GM12878 (cell line): ENCODE results near the gene SCIMP. TPM values are rescaled to one million over a fixed set of nuclear protein-coding genes. Genes with fewer than 3 reads are reported as not detected.

Source experiments
- BMI1 ChIP-seq: fragments of 450-650 bp; IDR thresholded peaks from 2 replicates; pipeline ENCODE4 v1.6.1; 2016; ENCODE audit warnings: mild to moderate bottlenecking, moderate library complexity, borderline replicate concordance
- CBX3 ChIP-seq: fragments of 200-600 bp; sonication (generic); IDR thresholded peaks from 2 replicates; pipeline ENCODE4 v1.6.1; 2016; ENCODE audit warnings: low read depth, borderline replicate concordance
- EZH2 ChIP-seq: IDR thresholded peaks from 2 replicates; pipeline ENCODE4 v1.6.1; 2012; ENCODE audit warnings: low read depth, mild to moderate bottlenecking, control low read depth, inconsistent platforms, low read length, borderline replicate concordance; ENCODE audit not compliant: control insufficient read depth
- FOS ChIP-seq: IDR thresholded peaks from 3 replicates; pipeline ENCODE4 v1.6.1; 2011; ENCODE audit warnings: borderline replicate concordance; ENCODE audit not compliant: insufficient read length; ENCODE audit errors: extremely low read depth
- FOXK2 ChIP-seq: fragments of 450-650 bp; IDR thresholded peaks from 2 replicates; pipeline ENCODE4 v1.6.1; 2017; ENCODE audit warnings: mild to moderate bottlenecking, moderate library complexity
- KAT2A ChIP-seq: conservative IDR thresholded peaks from 2 replicates; pipeline ENCODE4 v1.6.1; 2011; ENCODE audit warnings: low read depth, low read length; ENCODE audit not compliant: control insufficient read depth
- KDM1A ChIP-seq: fragments of 200-600 bp; sonication (generic); IDR thresholded peaks from 2 replicates; pipeline ENCODE4 v1.6.1; 2016; ENCODE audit warnings: borderline replicate concordance
- MTA3 ChIP-seq: IDR thresholded peaks from 2 replicates; pipeline ENCODE4 v1.6.1; 2012; ENCODE audit warnings: low read length, inconsistent platforms, borderline replicate concordance
- MYC ChIP-seq: IDR thresholded peaks from 2 replicates; pipeline ENCODE4 v1.6.1; 2011; ENCODE audit warnings: mild to moderate bottlenecking, low read length, moderate library complexity, inconsistent platforms; ENCODE audit not compliant: insufficient read depth, insufficient replicate concordance, insufficient read length, severe bottlenecking
- NFYB ChIP-seq: IDR thresholded peaks from 2 replicates; pipeline ENCODE4 v1.6.1; 2011; ENCODE audit warnings: low read depth, mild to moderate bottlenecking, low read length, improper control_type of control experiment, moderate library complexity; ENCODE audit not compliant: insufficient read depth
- NR2C1 ChIP-seq: fragments of 450-650 bp; IDR thresholded peaks from 2 replicates; pipeline ENCODE4 v1.6.1; 2017; ENCODE audit warnings: antibody characterized with exemption, mild to moderate bottlenecking, moderate library complexity
- NR2F1 ChIP-seq: fragments of 450-650 bp; conservative IDR thresholded peaks from 2 replicates; pipeline ENCODE4 v1.6.1; 2017; ENCODE audit warnings: mild to moderate bottlenecking
- NRF1 ChIP-seq: conservative IDR thresholded peaks from 2 replicates; pipeline ENCODE4 v1.6.1; 2011; ENCODE audit warnings: mild to moderate bottlenecking, low read depth, low read length, improper control_type of control experiment
- POLR2AphosphoS2 ChIP-seq: IDR thresholded peaks from 2 replicates; pipeline ENCODE4 v1.6.1; 2011; ENCODE audit warnings: low read depth, mild to moderate bottlenecking, low read length, improper control_type of control experiment, moderate library complexity
- RB1 ChIP-seq: fragments of 450-650 bp; formaldehyde crosslinking; IDR thresholded peaks from 2 replicates; pipeline ENCODE4 v1.6.1; 2017; ENCODE audit warnings: mild to moderate bottlenecking, borderline replicate concordance
- RUNX3 ChIP-seq: IDR thresholded peaks from 2 replicates; pipeline ENCODE4 v1.6.1; 2012; ENCODE audit warnings: low read length, inconsistent platforms
- TCF12 ChIP-seq: IDR thresholded peaks from 2 replicates; pipeline ENCODE4 v1.6.1; 2011; ENCODE audit warnings: low read depth, mild to moderate bottlenecking, low read length
- USF1 ChIP-seq: IDR thresholded peaks from 2 replicates; pipeline ENCODE4 v1.6.1; 2011; ENCODE audit warnings: borderline replicate concordance, low read depth, mild to moderate bottlenecking, moderate library complexity, mixed read lengths, low read length; ENCODE audit not compliant: insufficient read depth; ENCODE audit errors: extremely low read length
- USF2 ChIP-seq: IDR thresholded peaks from 2 replicates; pipeline ENCODE4 v1.6.1; 2011; ENCODE audit warnings: low read depth, low read length, improper control_type of control experiment, borderline replicate concordance
- ZNF24 ChIP-seq: fragments of 450-650 bp; IDR thresholded peaks from 2 replicates; pipeline ENCODE4 v1.6.1; 2017; ENCODE audit warnings: antibody characterized with exemption, mild to moderate bottlenecking
- ZNF274 ChIP-seq: IDR thresholded peaks from one replicate; pipeline ENCODE4 v1.8.0; 2011; ENCODE audit not compliant: insufficient read length, insufficient read depth
- polyA plus RNA-seq, 11 experiments: library from polyadenylated mRNA; depleted of rRNA in 4 of 11; unstranded in 6 of 11; stranded (reverse) in 5 of 11; fragments of >200 nt; fragmentation: Nextera tagmentation in 4 of 11; fragmentation: Illumina TruSeq in 1 of 11; extraction: Ambion mirVana in 4 of 11; extraction: Trizol in 1 of 11; gene quantifications; 1 replicate in 1 of 11; 2 replicates in 10 of 11; pipeline versions ENCODE4 v1.2.1 to v1.2.3, GENCODE V29; 2011 to 2016; ENCODE audit warnings: inconsistent platforms in 2 of 11, missing spikeins in 2 of 11, low read depth in 1 of 11
- total RNA-seq, 4 experiments: library from RNA; depleted of rRNA in 3 of 4; stranded (reverse); fragments of >200 nt in 3 of 4; fragmentation: Illumina TruSeq in 1 of 4; extraction: Trizol in 1 of 4; gene quantifications; 2 replicates each; pipeline versions ENCODE4 v1.2.1 to v1.2.3, GENCODE V29; 2013 to 2021
- TF ChIP-seq, protein P1 (sequence below): fragments of 450-650 bp; IDR thresholded peaks from 2 replicates; pipeline ENCODE4 v1.6.1; 2016; ENCODE audit warnings: mild to moderate bottlenecking
- TF ChIP-seq, protein P2 (sequence below): fragments of 450-650 bp; IDR thresholded peaks from 2 replicates; pipeline ENCODE4 v1.6.1; 2017; ENCODE audit warnings: mild to moderate bottlenecking

Gene SCIMP
- total and polyA plus RNA-seq, 10 of the 15 experiments (the other 5 are each of a cell fraction or from before 2014, with no cell fraction given), result 56.7 to 151 (median 95.0) TPM

DNA sequence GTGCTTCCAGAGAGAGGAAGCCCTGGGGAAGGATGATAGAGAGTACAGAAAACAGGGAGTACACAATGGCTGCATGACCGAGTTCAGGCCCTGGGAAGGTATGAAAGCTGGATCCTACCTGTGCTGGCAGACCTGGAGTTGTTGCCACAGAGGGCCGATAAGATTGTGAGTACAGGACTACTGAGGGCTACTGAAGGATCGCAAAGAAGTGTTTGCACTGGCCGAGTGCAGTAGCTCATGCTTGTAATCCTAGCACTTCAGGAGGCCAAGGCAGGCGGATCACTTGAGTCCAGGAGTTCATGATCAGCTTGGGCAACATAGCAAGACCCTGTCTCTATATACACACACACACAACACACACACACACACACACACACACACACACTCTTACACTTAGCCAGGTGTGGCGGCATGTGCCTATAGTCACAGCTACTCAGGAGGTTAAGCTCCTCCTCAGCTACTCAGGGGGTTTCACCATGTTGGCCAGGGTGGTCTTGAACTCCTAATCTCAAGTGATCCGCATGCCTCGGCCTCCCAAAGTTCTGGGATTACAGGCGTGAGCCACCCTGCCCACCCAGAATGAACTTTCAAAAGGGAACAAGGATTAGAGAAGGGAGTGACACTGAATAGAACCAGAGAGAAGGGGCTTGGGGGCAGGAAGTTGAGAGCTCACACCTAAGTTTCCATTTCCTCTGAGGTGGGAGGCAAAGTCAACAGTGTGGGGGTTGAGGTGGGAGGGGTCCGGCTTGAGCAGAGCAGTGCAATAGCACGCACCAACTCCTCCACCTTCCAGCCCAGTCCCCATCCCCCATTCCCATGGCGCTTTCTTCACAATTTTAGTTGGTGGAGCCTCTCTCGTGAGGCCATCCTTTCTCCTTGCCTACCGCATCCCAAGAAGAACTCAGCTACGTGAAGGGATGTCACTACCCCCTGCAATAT lies 7.5 kb downstream of the SCIMP start (continued):
- TF ChIP-seq EZH2 (no peak), FOXK2 (no peak), KAT2A (no peak), CBX3 (no peak), ZNF274 (no peak), NRF1 (no peak), BMI1 (peak; percentile 54; the same call in 1 of the 2 replicates), KDM1A (no peak), NFYB (no peak), NR2C1 (no peak), POLR2AphosphoS2 (peak; percentile 70), ZNF24 (0 out of 2 replicates have a peak, but pooled peaks have one; percentile 24), MTA3 (peak; percentile 28), USF1 (no peak), RB1 (no peak), FOS (no peak), USF2 (no peak), NR2F1 (peak; percentile 76), MYC (no peak), RUNX3 (peak; percentile 74), TCF12 (peak; percentile 65; the same call in 1 of the 2 replicates)
- TF ChIP-seq, protein P1, sequence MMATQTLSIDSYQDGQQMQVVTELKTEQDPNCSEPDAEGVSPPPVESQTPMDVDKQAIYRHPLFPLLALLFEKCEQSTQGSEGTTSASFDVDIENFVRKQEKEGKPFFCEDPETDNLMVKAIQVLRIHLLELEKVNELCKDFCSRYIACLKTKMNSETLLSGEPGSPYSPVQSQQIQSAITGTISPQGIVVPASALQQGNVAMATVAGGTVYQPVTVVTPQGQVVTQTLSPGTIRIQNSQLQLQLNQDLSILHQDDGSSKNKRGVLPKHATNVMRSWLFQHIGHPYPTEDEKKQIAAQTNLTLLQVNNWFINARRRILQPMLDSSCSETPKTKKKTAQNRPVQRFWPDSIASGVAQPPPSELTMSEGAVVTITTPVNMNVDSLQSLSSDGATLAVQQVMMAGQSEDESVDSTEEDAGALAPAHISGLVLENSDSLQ, result peak; percentile 77
- TF ChIP-seq, protein P2, sequence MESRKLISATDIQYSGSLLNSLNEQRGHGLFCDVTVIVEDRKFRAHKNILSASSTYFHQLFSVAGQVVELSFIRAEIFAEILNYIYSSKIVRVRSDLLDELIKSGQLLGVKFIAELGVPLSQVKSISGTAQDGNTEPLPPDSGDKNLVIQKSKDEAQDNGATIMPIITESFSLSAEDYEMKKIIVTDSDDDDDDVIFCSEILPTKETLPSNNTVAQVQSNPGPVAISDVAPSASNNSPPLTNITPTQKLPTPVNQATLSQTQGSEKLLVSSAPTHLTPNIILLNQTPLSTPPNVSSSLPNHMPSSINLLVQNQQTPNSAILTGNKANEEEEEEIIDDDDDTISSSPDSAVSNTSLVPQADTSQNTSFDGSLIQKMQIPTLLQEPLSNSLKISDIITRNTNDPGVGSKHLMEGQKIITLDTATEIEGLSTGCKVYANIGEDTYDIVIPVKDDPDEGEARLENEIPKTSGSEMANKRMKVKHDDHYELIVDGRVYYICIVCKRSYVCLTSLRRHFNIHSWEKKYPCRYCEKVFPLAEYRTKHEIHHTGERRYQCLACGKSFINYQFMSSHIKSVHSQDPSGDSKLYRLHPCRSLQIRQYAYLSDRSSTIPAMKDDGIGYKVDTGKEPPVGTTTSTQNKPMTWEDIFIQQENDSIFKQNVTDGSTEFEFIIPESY, result no peak
